ENCODE data around the gene RGL1.

Gene RGL1

GRCh38 chr1:183871142-183871541 is 66.2 kb downstream of the RGL1 start:
- DNase-seq: no peak

- no peak for DNase-seq
These were observed 66.7 kb downstream of the RGL1 start for GRCh38 chr1:183871601-183872000.

- DNase-seq: no peak
These were observed 67.5 kb downstream of the RGL1 start for GRCh38 chr1:183872403-183872802.

- no peak for DNase-seq
These were observed 68.7 kb downstream of the RGL1 start for GRCh38 chr1:183873642-183874041.

GRCh38 chr1:183876309-183876708 is 71.4 kb downstream of the RGL1 start:
- no peak for DNase-seq

GRCh38 chr1:183877053-183877720 is 72.3 kb downstream of the RGL1 start:
- DNase-seq: no peak

GRCh38 chr1:183879494-183879893 is 74.6 kb downstream of the RGL1 start:
- DNase-seq: no peak

GRCh38 chr1:183879966-183880365 is 75.0 kb downstream of the RGL1 start:
- no peak for DNase-seq

GRCh38 chr1:183880531-183881243 is 75.8 kb downstream of the RGL1 start:
- no peak for DNase-seq

GRCh38 chr1:183881387-183882131 is 76.6 kb downstream of the RGL1 start:
- DNase-seq: no peak

GRCh38 chr1:183882335-183883167 is 77.6 kb downstream of the RGL1 start:
- no peak for DNase-seq

GRCh38 chr1:183883623-183884022 is 78.7 kb downstream of the RGL1 start:
- DNase-seq: no peak

GRCh38 chr1:183884526-183884925 is 79.6 kb downstream of the RGL1 start:
- no peak for DNase-seq

GRCh38 chr1:183885142-183885735 is 80.3 kb downstream of the RGL1 start:
- no peak for DNase-seq

- DNase-seq: no peak
These were observed 81.3 kb downstream of the RGL1 start for GRCh38 chr1:183886083-183886828.

- no peak for DNase-seq
These were observed 81.9 kb downstream of the RGL1 start for GRCh38 chr1:183886853-183887252.

GRCh38 chr1:183887826-183888819 is 83.2 kb downstream of the RGL1 start:
- no peak for DNase-seq

- no peak for DNase-seq
These were observed 84.2 kb downstream of the RGL1 start for GRCh38 chr1:183889095-183889494.

GRCh38 chr1:183891158-183891856 is 86.4 kb downstream of the RGL1 start:
- no peak for DNase-seq

- DNase-seq: no peak
These were observed 87.5 kb downstream of the RGL1 start for GRCh38 chr1:183892351-183892793.

Measured in activated CD4-positive, alpha-beta T cell treated with anti-CD3 and anti-CD28 coated beads, Interleukin-2, amount 50 U/mL, for 48 hours (primary cell).